Renal pelvis (tissue), 4 donors: ENCODE measurements around the gene LHX5. TPM values are rescaled to one million over a fixed set of nuclear protein-coding genes. Genes with fewer than 3 reads are reported as not detected.

Source experiments
- DNase-seq: peaks from one replicate; pipeline ENCODE4 v3.0.0-alpha.2; 2013
- polyA plus RNA-seq, 3 donors: library from polyadenylated mRNA; unstranded; fragments of 120-200 nt; gene quantifications; one replicate each; pipeline ENCODE4 v1.2.1, GENCODE V29; 2013; ENCODE audit not compliant: insufficient read length in 3 of 3

The LHX5 gene
- polyA plus RNA-seq, 3 donors: not detected

DNA sequence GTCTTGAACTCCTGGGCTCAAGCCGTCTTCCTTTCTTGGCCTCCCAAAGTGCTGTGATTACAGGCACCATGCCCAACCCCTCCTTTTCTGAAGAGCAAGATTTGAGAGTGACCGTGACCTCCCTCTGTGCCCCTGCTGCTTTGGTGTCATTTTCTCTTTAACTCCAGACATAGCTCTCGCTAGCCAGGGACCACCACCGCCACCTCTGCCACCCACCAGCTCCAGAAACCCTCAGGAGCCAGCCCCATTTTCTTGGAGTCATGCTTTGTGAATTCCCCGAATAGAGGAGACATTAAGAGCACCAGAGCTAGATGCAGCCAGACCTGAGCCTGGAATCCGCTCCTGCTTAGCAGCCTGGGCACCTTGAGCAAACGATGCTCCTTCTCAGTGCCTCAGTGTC, 31.3 kb downstream of the LHX5 start:
- no peak for DNase-seq

DNA sequence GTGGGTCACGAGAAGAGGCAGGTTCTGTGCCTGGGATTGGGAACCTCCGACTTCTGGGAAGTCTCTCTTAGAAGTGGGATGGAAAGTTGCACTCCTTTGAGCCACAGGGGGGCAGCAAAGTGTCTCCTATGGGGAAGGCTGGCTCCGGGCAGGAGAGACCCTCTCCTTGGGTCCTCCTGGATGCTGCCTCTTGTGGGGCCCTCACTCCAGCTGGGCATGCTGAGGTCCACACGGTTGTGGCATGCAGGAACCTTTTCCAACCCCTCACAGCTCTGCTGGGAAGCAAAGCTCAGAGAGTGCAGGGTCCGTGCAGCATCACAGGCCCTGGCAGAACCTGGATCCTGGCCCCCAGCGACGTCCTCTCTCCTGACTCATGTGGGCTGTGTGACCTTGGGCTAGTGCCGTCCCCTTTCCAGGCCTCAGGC, 32.1 kb downstream of the LHX5 start:
- peak; percentile 55 for DNase-seq

DNA sequence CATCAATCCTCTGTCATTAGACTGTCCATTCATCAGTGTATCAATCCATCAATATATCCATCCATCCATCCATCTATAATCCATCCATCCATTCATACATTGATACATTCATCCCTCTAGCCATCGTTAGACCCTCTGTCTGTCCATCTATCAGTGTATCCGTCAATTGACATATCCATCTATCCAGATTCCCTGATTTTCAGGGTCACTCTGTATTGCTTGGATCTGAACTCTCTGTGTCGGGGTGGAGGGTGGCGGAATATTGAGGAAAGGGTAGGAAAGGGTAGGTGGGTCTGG, 32.4 kb downstream of the LHX5 start:
- no peak for DNase-seq

DNA sequence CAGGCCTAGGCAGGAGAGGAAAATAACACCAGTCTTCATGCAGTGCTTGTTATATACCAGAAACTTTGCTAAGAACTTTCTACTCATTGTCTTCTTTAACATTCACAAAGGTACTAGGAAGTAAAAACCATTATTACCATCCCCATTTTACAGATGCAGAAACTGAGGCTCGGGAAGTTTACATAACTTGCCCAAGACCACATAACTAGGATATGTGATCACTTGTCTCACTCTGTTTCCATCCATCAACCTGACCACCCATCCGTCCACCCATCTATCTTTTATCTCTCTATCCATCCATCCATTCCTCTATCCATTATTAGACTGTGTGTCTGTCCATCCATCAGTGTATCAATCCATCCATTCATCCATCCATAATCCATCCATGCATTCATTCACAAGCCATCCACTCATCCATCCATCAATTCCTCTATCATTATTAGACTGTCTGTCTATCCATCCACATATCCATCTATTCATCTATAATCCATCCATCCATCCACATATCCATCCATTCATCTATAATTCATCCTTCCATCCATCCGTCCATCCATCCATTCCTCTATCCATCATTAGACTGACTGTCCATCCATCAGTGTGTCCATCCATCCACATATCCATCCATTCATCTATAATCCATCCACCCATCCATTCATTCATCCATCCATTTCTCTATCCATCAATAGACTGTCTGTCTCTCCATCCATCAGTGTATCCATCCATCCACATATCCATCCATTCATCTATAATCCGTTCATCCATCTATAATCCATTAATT, 33.0 kb downstream of the LHX5 start:
- no peak for DNase-seq

DNA sequence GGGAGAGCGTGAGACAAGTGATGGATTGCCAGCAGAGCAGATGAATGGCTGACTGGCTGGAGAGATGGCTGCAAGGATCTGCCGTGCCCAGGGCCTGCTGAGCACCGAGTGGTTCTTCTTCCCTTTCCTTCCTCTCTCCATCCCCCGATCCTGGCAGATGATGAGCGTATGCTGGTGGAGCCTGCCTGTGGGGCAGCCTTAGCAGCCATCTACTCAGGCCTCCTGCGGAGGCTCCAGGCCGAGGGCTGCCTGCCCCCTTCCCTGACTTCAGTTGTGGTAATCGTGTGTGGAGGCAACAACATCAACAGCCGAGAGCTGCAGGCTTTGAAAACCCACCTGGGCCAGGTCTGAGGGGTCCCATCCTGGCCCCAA, 34.0 kb downstream of the LHX5 start:
- DNase-seq: no peak

DNA sequence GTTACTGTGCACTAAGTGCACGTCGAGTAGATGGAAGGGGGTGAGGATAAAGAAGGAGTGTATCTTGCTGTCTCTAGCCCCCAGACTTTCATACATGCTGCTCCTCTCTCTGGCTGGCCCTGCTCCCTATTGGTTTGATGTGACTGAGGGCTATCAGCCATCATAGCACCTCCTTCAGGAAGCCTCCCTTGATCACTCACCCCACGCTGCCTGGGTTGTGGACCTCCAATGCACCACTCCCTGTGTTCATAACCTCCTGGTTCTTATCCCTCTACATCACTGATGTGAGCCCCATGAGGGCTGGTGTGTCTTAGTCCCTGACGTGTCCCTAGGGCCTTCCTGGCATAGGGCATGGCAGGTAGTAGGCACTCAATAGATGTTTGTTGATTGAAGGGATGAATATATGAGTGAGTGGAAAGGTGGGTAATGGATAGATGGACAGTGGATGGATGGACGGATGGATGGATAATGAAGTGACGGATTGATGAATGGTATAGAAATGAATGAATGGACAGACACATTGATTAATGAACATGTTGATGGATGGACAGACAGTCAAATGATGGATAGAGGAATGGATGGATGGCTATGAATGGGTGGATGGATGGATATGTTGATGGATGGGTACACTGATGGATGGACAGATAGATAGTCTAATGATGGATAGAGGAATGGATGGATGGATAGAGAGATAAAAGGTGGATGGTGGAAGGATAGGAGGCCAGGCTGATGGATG, 34.5 kb downstream of the LHX5 start:
- DNase-seq: no peak

DNA sequence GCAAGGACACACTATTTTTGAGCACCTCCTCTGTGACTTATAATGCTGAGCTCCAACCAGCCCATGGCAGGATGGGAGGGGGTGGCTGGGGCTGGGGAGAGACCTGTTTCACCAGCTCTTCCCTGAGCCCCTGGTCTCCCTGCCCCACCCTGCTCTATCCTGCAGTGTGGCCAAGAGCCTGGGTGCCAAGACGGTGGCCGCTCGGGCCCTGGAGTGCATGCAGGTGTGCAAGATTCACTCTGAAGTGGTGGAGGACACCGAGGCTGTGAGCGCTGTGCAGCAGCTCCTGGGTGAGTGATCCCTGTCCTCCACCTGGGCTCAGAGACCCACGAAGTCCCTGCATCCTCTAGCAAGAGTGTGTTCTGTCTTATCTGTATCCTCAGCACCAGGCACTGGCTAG, 35.1 kb downstream of the LHX5 start:
- DNase-seq: no peak

DNA sequence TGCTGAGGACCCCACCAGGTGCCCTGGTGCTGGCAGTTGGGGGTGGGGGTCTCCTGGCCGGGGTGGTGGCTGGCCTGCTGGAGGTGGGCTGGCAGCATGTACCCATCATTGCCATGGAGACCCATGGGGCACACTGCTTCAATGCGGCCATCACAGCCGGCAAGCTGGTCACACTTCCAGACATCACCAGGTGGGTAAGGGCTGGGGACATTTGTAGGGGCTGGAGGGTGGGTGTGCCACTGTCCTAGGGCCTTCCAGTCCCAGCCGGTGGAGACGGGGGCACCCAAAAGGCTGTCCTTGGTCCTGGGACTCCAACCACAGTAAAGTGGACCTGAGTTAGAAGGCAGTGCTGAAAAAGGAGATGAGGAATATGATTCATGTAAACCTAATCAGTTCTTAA, 36.3 kb downstream of the LHX5 start:
- DNase-seq: no peak

DNA sequence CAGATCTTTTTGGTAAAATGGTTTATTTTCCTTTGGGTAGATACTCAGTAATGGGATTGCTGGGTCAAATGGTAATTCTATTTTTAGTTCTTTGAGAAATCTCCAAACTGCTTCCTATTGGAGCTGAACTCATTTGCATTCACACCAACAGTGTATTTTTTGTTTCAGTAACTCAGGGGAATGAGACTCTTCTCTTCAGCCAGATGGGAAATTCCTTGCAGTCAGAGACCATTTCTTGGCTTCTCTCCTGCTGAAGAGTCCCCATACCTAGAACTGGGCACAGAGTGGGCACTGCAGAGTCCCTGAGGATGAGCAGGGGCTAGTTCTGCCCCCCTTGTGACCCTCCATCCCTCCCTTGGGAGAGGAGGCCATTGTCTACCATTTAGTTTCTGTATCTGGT, 38.7 kb downstream of the LHX5 start:
- no peak for DNase-seq

DNA sequence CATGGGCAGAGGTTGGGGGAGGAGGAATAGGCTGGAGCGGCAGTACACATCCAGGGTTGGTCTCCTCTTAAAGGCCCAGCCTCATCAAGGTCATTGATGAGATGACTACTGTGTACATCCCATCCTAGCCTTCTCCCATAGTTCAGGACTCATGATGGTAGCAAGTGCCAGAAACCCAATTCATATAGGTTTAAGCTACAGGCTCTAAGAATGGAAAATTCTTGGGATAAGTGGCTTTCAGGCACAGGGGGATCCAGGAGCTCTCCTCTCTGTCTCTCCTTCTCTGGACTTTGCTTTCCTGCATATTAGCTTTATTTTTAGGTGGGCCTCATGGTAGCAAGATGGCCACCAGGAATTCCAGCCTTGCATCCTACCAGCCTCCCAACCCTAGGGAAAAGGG, 43.2 kb downstream of the LHX5 start:
- DNase-seq: no peak

DNA sequence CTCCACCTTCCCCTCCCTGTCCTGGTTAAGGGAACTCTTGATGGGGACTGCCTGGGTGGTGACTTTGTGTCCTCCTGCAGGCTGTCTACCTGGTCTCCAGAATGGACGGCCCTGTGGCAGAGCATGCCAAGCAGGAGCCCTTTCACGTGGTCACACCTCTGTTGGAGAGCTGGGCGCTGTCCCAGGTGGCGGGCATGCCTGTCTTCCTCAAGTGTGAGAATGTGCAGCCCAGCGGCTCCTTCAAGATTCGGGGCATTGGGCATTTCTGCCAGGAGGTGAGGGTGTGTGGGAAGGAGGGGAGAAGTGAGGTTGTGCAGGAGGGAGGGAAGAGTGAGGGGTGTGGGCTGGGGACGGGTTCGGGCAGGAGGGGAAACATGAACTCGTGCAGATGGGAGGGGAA, 43.8 kb downstream of the LHX5 start:
- no peak for DNase-seq

DNA sequence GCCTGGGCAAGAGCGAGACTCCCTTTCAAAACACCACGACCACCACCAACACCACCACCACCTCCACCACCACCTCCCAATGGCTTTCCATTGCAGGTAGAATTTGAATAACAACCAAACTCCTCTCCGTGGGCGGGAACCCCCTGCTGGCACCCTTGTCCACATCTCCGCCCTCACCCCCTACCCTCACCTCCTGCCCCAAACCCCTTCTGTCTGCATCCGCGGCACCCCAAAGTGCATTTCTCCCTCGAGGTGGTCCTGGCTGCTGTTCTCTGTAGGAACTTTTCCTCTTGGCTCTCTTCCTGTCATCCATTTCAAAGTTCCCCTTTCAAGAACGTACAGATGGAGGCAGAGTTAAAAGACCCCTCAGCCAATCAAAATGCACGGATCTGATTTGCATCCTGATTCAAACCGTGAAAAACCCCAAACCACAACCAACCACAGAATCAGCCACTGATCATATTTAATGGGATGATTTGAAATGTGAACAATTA, 45.7 kb downstream of the LHX5 start:
- DNase-seq: no peak

DNA sequence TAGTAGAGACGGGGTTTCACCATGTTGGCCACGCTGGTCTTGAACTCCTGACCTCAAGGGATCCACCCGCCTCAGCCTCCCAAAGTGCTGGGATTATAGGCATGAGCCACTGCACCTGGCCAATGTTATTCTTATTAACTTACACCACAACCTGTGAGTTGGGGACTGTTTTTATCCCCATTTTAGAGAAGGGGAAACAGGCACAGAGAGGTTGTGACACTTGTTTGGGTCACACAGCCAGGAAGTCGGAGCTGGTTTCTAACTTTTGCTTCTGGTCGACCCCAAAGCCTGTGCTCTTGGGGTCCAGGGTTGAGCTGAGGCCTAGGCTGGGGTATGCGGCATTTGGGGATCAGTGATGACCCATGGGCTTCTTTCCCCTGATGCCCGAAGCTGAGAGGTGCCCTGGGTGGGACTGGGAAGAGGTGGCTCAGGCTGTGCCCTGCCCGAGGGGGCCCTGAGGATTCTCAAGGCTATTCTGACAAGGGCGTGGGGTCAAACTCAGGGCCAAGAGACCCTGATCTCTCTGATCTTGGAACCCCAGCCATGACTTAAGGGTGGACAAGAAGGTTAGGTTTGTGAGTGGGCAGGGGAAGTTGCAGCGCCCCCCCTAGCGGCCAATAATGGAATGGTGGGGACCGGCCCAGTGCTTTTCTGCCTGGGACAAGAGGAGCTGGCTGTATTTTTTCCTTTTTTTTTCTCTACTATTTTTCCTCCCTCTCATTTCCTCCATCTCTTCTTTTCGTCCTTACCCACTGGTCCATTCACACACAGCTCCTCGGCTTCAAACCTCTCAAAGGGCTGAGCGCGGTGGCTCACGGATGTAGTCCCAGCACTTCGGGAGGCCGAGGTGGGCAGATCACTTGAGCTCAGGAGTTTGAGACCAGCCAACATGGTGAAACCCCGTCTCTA, 46.5 kb downstream of the LHX5 start:
- DNase-seq: no peak

DNA sequence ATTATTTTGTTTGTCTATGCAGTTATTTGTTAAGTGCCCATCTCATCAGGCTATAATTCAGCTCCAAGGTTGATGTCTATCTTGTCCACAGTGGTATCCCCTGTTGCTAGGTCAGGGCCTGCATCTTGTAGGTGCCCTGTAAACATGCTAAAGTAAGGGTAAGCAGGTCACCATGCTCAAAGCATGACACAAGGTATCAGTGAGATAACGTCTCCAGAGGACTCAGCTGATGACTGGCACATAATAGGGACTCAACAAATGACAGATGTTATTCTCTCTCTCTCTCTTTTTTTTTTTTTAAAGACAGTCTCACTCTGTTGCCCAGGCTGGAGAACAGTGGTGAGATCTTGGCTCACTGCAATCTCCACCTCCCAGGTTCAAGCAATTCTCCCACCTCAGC, 47.2 kb downstream of the LHX5 start:
- DNase-seq: no peak

DNA sequence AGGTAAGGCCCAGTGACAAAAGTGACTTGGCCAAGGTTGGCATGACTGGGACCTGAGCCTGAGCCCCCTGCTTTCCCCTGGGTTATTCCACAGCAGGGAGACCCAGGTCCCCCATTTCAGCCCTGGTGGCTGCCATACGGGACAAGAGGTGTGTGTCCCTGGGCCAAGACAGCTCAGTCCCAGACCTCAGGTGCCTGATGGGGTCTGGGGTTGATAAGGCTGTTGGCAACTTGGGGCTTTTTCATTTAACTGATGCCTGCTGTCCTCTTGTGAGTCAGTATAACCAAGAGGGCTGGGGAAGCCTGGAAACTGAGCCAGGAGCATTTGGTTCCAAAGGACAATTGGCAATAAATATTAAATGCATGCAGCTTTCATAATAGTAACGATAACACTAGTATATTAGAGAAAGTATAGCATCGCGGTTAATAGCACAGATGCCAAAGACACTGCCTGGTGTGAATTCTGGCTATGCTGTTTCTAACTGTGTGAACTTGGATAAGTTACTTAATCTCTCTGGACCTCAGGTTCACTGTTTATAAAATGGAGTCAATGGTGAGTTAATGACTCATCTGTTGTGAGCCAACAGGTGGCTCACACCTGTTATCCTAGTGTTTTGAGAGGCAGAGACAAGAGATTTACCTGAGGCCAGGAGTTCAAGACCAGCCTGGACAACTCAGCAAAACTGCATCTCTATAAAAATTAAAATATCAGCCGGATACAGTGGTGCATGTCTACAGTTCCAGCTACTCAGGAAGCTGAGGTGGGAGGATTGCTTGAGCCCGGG, 48.6 kb downstream of the LHX5 start:
- no peak for DNase-seq

DNA sequence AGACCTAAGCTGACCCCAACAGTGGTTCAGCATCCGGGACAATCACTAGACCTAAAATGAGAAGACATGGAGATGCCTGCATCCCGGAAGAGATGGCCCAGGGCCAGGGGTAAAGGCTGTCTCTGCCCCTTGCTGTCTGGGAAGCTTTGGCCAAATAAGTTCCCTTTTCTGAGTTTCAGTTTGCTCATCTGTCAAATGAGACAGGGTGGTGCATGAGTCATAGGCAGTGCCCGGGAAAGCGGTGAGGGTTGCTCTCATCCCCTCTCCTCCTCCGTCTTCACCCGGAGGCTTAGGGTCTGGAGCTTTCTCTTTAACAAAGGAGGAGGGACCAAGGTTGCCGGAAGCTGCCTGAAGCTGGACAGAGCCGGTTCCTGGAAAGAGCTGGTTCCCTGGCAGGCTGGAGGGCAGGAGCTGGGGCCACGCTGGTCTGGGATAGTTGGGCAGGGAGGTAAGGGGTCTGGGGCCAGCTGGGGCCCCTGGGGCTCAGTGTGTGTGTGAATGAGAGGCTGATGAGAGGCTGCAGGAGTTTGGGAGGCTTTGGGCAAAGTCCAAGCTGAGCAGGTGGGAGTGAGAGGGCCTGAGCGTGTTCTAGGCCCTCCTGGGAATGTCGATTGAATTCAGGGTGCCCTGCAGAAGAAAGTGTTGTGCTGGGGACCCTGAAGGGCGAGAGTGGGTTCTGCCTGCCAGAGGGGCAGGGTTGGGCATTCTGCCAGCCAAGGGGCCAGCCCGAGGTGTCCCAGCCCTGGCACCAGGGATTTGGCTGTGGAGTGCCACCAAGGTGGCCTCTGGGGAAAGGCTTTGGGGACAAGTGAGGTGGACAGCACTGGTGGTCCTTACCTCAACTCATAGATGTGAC, 49.4 kb downstream of the LHX5 start, which contains the start of gene SDSL:
SDSL (plus strand) TSS at position 351 of the 856 bp plus-strand sequence. CDS start 5,603 bp downstream, outside the sequence.
- peak; percentile 61 for DNase-seq

DNA sequence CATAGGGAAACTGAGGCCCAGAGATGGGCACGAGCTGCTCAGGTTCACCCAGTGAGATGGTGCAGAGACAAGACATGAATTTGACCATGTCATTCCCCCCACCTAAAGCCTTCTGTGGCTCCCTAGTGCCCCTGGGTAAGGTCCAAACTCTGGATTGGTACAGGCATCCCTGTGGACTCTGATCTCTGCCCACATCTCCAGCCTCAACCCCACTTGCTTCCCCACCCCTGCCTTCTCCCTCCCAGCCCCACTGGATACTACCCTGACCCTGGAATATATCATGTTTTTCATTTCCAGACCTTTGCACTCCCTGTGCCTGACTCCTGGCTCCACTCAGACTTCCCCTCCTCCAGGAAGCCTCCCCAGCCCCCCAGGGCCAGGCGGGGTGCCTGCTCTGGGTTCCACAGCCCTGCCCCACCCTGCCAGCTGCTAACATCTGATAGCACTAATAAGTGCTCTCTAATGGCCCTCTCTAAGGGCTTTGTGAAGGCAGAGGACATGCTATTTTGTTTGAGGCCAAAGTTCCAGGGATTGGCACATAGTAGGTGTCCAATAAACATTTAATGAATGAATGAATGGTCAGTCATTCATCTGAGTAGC, 50.6 kb downstream of the LHX5 start:
- no peak for DNase-seq

DNA sequence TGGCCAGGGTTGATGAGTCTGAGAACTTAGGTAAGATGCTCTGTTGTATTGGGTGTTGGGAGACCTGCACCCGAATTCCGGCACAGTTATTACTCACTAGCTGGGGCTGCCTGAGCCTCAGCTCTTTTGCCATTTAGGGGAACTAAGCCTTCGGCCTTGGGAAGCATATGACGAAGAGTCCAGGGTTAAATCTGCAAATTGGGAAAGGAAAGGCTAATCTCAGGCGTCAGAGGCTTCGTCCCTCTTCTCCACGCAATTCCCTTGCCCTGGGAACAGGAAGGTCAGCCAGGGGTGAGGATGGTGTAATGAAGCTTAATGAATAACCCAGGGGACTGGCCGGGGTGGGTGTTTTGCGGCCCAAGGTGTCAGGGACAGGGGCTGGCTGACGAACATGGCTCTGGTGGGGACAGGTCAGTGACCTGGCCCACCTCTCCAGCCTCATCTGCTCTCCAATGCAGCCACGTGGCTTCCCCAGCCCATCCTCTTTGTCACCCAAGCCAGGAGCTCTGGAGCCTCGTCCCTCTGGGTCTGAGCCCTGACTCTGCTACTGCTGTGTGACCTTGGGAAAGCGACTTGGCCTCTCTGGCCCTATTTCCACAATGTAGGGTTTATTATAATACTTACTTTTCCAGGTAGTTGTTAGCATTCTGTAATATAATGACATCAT, 53.3 kb downstream of the LHX5 start:
- DNase-seq: no peak

DNA sequence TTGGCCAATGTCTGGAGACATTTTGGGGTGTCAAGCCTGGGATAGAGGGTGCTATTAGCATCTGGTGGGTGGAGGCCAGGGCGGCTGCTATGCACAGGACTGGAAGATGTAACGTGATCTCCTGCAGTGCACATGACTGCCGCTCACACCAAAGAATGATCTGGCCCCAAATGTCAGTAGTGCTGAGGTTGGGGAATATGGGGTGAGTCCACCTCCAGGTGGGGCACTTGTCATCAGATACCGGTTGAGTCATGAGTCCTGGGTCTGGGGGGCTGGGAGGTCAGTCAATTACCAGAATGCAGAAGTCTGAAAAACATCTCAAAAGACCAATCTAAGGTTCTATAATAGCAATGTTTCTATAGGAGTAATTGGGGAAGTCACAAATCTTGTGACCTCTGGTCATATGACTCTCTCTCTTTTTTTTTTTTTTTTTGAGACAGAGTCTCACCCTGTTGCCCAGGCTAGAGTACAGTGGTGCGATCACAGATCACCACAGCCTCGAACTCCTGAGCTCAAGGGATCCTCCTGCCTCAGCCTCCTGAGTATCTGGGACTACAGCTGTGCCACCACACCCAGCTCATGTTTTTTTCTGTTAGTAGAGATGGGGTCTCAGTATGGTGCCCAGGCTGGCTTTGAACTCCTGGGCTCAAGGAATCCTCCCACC, 55.4 kb downstream of the LHX5 start:
- DNase-seq: no peak
